Gastroesophageal sphincter (tissue), 3 donors: ENCODE data around the gene HNRNPM.

Experiments used
- CTCF ChIP-seq, 4 experiments: fragments of 200-600 bp in 2 of 4; fragments of 450-650 bp in 2 of 4; sonication (generic) in 1 of 4; IDR thresholded peaks; one replicate each; pipeline ENCODE4 v1.5.1; 2017 to 2019; ENCODE audit warnings: antibody characterized with exemption in 4 of 4, mild to moderate bottlenecking in 2 of 4, moderate library complexity in 2 of 4
- POLR2AphosphoS5 ChIP-seq: sonication (generic); formaldehyde crosslinking; IDR thresholded peaks from one replicate; pipeline ENCODE4 v1.6.1; 2017; ENCODE audit warnings: antibody characterized with exemption

- no peak for TF ChIP-seq POLR2AphosphoS5
- TF ChIP-seq CTCF (IDR thresholded peaks at IDR 0.05): no peak
Measured at GRCh38 chr19:8481616-8482015, 36.8 kb downstream of the HNRNPM start.
